ENCODE results near the gene C1QC. TPM values are rescaled to one million over a fixed set of nuclear protein-coding genes. Genes with fewer than 3 reads are reported as not detected.
A peak's percentile ranks its signal among the peaks of the same experiment; 100 is the strongest.
"Not testable (repeated sequence)": the region's sequence is repeated elsewhere in the genome, so short reads cannot be mapped to it uniquely, and the experiment has no call there.

Gene C1QC
- total RNA-seq, 2 donors from 2014 or later = 121 to 292 TPM

GRCh38 chr1:22671999-22672398 is 28.6 kb downstream of the C1QC start:
- no peak for ATAC-seq
- intact Hi-C loops (cut with DNase I) = loop anchor here (5.0 to 10.0 kb wide), 2 partner anchors 260 to 263 kb away; no protein-coding TSS in a partner anchor
- DNase-seq = no peak

GRCh38 chr1:22673486-22674409 is 30.3 kb downstream of the C1QC start:
- DNase-seq = peak; percentile 55
- intact Hi-C loops (cut with DNase I) = loop anchor here (5.0 to 10.0 kb wide), 2 partner anchors 259 to 261 kb away; no protein-coding TSS in a partner anchor
- peak in 1 of 2 donors; percentile 32 for ATAC-seq

DNA sequence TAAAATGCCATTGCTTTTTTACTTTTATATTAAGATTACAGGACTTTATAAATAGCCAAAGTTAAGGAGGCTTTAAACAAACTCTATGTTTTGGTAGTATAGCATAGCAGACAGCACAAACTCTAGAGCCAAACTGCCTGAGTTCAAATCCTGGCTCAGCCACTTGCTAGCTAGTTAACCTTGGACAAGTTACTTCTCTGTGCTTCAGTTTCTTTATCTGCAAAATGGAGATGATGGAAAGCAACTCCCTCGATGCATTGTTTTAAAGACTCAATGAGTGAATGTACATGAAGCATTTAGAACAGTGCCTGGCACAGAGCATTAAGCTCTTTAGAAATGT is 30.9 kb downstream of the C1QC start:
- intact Hi-C loops (cut with DNase I) = loop anchor here (5.0 to 10.0 kb wide), 2 partner anchors 258 to 260 kb away; no protein-coding TSS in a partner anchor
- DNase-seq (no peak), ATAC-seq (no peak)

- intact Hi-C loops (cut with DNase I) = loop anchor here in 1 of 2 donors (10.0 kb wide), 1 partner anchor 259 kb away; no protein-coding TSS in a partner anchor
- DNase-seq, ATAC-seq: not testable (repeated sequence)
Measured at GRCh38 chr1:22676151-22676550, 32.7 kb downstream of the C1QC start.

GRCh38 chr1:22676916-22677583 is 33.6 kb downstream of the C1QC start:
- intact Hi-C loops (cut with DNase I) = loop anchor here in 1 of 2 donors (10.0 kb wide), 1 partner anchor 258 kb away; no protein-coding TSS in a partner anchor
- ATAC-seq (no peak), DNase-seq (no peak)

DNA sequence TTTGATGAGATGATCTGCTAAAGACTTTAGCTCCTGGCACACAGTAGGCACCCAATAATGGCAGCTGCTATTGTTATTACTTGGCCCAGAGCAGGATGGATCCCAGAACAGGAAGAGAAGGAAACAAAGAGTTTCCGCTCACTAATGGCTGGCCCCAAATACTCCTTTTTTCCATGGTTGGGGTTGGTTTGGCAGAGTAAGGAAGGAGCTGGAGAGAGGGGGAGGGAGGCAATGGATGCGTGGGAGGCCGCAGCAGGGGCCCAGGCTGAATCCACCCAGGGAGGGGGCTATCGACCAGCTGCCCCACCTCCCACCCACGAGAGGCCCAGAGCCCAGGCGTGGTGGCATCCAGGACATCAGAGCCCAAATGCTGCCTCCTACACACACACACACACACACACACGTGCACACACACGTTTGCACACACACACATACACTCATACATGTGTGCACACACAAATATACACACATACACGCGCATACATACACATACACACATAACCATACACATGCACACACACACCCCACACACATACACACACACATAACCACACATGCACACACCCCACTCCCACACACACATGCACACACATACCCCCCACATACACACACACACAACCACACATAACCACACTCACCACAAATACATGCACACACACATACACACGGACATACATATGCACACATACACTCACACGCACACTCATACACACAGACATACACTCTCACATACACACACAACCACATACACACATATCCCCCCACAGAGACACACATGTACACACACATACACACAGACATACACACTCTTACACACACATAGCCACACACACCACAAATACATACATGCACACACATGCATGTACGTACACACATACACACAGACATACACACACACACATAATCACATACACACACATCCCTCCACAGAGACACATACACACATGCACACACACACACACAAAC is 34.8 kb downstream of the C1QC start:
- ATAC-seq (no peak), DNase-seq (no peak)
- intact Hi-C loops (cut with DNase I) = loop anchor here in 1 of 2 donors (10.0 kb wide), 1 partner anchor 257 kb away; no protein-coding TSS in a partner anchor

GRCh38 chr1:22680726-22681125 is 37.3 kb downstream of the C1QC start:
- DNase-seq = no peak
- no peak for ATAC-seq
- intact Hi-C loops (cut with DNase I) = no loop called here

DNA sequence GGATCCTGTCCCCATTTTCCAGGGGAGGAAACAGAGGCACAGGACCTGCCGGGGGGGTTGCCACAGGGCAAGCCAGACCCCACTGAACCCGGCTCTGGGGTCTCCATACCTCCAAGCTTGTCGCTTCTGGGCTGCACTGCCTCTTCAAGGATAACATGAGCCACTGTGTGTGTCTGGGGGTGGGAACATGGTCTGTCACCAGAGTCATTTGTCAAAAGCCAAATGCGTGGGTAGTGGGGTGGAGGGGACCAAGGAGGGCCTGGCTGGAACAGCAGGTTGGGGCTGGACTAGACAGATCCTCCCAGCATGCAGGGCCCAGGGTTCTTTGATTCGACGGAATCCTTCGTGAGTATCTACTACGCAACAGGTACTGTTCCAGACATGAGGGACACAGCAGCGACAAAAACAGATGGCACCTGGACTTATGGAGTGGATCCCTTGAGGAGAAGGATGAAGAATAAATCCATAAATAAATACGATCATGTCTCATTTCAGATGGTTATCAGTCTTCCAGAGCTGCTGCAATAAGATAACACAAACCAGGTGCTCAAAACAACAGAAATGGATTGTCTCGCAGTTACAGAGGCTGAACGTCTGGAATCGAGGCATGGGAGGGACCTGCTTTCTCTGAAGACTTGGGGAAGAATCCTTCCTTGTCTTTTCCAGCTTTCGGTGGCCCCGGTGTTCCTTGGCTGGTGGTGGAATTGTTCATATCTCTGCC is 38.3 kb downstream of the C1QC start:
- DNase-seq (no peak), ATAC-seq (no peak)
- intact Hi-C loops (cut with DNase I) = no loop called here

- intact Hi-C loops (cut with DNase I) = no loop called here
- no peak for DNase-seq
- ATAC-seq = no peak
Measured at GRCh38 chr1:22683547-22683946, 40.1 kb downstream of the C1QC start.

DNA sequence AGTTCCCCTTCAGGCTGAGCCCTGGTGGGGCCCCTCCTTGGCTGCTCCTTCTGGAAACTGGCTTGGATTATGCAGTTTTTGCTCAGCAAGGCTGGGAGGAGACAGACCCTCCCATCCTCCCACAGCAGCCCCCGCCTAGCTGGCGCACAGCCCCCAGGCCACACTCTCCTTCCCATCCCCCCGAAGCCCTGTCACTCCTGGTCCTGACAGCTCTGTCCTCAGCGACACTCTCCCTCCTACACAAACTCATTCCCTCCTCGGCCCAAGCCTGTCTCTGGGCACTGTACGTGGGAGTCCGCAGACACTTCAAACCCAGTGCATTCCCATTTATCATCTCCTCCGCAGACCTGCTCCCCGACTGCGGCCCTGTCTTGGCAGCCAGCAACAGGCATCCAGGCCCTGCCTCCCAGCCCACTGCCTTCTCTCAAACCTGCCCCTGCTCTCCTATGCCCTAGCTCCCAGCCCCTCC is 42.2 kb downstream of the C1QC start:
- DNase-seq (no peak), ATAC-seq (peak in 1 of 2 donors; percentile 91)
- intact Hi-C loops (cut with DNase I) = no loop called here

DNA sequence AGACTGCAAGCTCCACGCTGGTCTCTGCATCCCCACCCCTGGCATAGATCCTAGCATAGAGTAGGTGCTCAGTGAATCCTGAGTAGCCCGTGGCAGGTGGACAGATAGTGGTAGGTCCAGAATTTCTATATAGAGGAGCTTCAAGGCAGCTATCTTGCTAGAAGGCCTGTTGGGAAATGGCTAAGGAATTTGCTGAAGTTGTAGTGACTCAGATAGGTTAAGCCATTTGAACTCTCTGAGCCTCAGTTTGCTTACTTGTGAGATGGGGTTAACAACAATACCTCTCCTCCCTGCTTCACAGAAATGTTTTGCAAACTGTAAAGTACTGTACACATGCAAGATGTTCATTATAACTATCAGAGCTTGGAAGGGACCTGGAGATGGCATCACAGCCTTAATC is 43.8 kb downstream of the C1QC start:
- no peak for ATAC-seq
- intact Hi-C loops (cut with DNase I) = no loop called here
- DNase-seq = no peak

DNA sequence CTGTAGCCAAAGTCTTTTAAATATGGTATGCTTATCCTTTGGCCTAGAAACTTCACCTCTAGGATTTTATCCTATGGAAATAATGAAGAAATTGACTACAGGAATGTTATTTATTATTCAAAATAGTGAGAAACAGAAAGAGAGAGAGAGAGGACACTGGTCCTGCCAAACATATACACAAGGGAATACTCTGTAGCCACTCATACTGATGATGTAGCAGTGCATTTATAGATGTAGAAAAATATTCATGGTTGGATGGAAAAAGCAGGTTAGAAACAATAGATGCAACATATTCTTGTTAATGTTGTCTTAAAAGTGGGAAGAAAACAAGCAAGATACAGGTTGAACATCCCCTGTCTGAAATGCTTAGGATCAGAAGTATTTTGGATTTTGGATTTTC is 45.0 kb downstream of the C1QC start:
- intact Hi-C loops (cut with DNase I) = no loop called here
- DNase-seq (no peak), ATAC-seq (no peak)

DNA sequence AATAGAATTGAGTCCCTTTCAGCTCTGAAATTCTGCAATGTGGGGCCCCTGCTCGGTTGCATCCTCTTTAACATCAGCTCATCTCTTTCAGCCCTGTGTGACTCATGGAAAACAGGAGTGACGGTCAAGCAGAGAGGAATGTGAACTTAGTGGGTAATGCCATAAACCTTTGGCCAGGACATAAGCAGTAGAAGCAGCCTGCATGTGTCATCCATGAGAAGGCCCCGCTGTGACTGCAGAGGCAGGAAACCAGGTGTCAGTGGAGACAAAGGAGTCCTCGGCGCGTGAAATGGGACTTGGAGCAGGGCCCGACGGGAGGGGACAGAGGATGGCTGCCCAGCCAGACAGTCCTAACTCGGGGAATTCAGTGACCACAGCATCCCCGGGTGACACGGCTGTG is 46.1 kb downstream of the C1QC start:
- DNase-seq (no peak), ATAC-seq (no peak)
- intact Hi-C loops (cut with DNase I) = no loop called here

DNA sequence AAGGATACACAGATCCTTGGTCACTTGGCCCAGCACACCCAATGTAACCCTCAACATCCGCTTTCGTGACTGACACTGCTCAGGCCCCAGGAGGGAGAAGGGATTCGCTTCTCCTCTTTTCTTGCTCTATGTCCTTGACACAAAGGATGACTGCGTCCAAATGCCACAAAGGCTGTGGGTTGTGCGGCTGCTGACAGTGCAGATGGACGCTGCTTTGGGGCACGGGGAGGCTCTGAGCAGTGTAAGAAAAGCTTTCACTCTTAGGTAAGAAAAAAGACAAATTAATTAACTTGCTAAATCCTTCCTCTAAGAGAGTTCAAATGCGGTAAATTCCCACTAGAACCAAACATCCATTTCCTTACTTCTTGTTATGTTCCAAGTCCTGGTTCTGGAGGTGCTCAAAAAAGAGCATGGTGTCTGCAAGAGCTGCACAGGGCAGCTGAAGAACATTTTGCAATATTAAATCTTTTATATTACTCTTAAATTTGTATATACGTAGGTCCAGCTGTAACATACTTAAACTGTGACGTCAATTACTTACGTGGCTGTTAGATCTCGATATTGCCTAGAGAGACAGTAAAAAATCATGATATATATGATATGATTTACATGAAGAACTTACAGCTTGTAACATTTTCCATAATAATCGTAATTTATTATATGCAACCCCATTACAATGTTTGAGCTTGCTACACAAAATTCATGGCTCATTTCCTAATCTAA is 47.8 kb downstream of the C1QC start:
- DNase-seq = no peak
- no peak for ATAC-seq
- intact Hi-C loops (cut with DNase I) = no loop called here

DNA sequence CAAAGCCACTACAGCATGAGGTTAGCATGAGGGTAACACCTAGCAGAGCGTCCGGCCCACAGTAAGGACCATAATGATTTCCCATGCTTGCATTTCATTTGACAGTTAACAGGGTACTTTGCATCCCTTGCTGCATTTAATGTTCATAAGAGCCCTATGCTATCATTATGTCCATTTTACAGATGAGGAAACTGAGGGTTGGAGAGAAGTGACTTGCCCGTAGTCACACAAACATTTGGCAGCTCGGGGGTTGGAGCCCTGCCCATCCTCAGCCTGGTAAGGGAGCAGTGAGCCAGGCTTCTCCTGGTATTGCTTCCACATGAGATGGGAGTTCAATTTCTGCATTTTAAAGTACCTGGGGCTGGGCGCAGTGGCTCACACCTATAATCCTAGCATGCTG is 50.7 kb downstream of the C1QC start:
- no peak for ATAC-seq
- intact Hi-C loops (cut with DNase I) = no loop called here
- DNase-seq = no peak

DNA sequence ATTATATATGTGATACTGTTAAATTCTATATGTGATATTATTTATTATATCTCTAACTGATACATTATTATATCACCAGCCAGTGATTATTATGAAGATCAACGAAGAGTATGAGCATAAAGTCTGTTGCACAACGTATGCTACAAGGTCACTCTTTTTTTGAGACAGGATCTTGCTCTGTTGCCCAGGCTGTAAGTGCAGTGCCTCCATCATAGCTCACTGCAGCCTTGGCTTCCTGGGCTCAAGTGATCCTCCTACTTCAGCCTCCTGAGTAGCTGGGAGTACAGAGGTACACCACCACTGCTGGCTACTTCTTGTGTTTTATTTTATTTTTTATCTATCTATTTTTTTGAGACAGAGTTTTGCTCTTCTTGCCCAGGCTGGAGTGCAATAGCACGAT is 53.2 kb downstream of the C1QC start:
- intact Hi-C loops (cut with DNase I) = no loop called here
- no peak for DNase-seq
- no peak for ATAC-seq

All from left cardiac atrium (tissue), 4 donors.